Caco-2 (cell line): ENCODE data around the gene SP6. TPM values are rescaled to one million over a fixed set of nuclear protein-coding genes. Genes with fewer than 3 reads are reported as not detected.

Experiments
- BruUV-seq: library from RNA; stranded (reverse); fragments of 400-500 nt; replicated peaks from 2 replicates; lab custom pipeline; 2021; lab: Mats Ljungman, UMichigan
- CTCF ChIA-PET: fragments of 300-600 bp; sonication (Branson Sonifier 250); formaldehyde crosslinking; loops from one replicate; lab custom pipeline; 2022; ENCODE audit warnings: antibody characterized with exemption; lab: Charles Lee
- POLR2A ChIA-PET: fragments of 300-600 bp; sonication (Branson Sonifier 250); formaldehyde crosslinking; loops from one replicate; lab custom pipeline; 2022; ENCODE audit warnings: antibody characterized with exemption; lab: Charles Lee
- DNase-seq, 2 experiments: peaks; one replicate each; pipeline versions ENCODE4 v3.0.0 to v3.0.0-alpha.2; 2020 to 2022
- H3K27me3 ChIP-seq: replicated peaks from 2 replicates; pipeline ENCODE4 v1.6.0; 2011; ENCODE audit warnings: low read length; ENCODE audit not compliant: control insufficient read depth, insufficient read depth
- H3K36me3 ChIP-seq: 2 replicates; pipeline ENCODE4 v1.5.1; 2011; ENCODE audit warnings: low read length; ENCODE audit not compliant: control insufficient read depth, insufficient read depth
- H3K4me1 ChIP-seq: fragments of 250-450 bp; sonication (Bioruptor Pico); 2 replicates; pipeline ENCODE4 v1.5.1; 2020; ENCODE audit warnings: mild to moderate bottlenecking
- H3K4me3 ChIP-seq: 2 replicates; pipeline ENCODE4 v1.5.1; 2011; ENCODE audit warnings: low read depth, mild to moderate bottlenecking, control low read depth, low read length
- H3K9me3 ChIP-seq: fragments of 250-450 bp; sonication (Bioruptor Pico); 2 replicates; pipeline ENCODE4 v1.5.1; 2020; ENCODE audit warnings: mild to moderate bottlenecking, moderate library complexity
- H3K27ac Mint-ChIP-seq: one replicate; pipeline ENCODE4 v1.8.0; 2022; ENCODE audit warnings: mixed read lengths; ENCODE audit not compliant: unreplicated experiment
- H3K27me3 Mint-ChIP-seq: one replicate; pipeline ENCODE4 v1.8.0; 2022; ENCODE audit warnings: mixed read lengths; ENCODE audit not compliant: insufficient read depth, unreplicated experiment
- H3K36me3 Mint-ChIP-seq: one replicate; pipeline ENCODE4 v1.8.0; 2022; ENCODE audit warnings: mild to moderate bottlenecking, mixed read lengths; ENCODE audit not compliant: insufficient read depth, unreplicated experiment
- H3K4me1 Mint-ChIP-seq: one replicate; pipeline ENCODE4 v1.8.0; 2022; ENCODE audit warnings: low read depth, mixed read lengths; ENCODE audit not compliant: unreplicated experiment
- H3K4me3 Mint-ChIP-seq: one replicate; pipeline ENCODE4 v1.8.0; 2022; ENCODE audit warnings: mild to moderate bottlenecking, moderate library complexity, mixed read lengths; ENCODE audit not compliant: unreplicated experiment
- H3K9me3 Mint-ChIP-seq: one replicate; pipeline ENCODE4 v1.8.0; 2022; ENCODE audit warnings: mixed read lengths; ENCODE audit not compliant: unreplicated experiment
- CTCF ChIP-seq, 2 experiments: fragments of 200-600 bp in 1 of 2; IDR thresholded peaks; 1 replicate in 1 of 2; 2 replicates in 1 of 2; pipeline versions ENCODE4 v1.5.1 to v1.8.0; 2011 to 2022; ENCODE audit warnings: antibody characterized with exemption in 1 of 2, control low read depth in 1 of 2, inconsistent platforms in 1 of 2, low read depth in 1 of 2, low read length in 1 of 2, mild to moderate bottlenecking in 1 of 2, moderate library complexity in 1 of 2; ENCODE audit not compliant: insufficient read depth in 1 of 2, severe bottlenecking in 1 of 2, unreplicated experiment in 1 of 2
- intact Hi-C: fragments of 100-400 bp; cut with micrococcal nuclease; formaldehyde crosslinking; loops from one replicate; pipeline ENCODE4 v1.10.0; 2022; ENCODE audit not compliant: unreplicated experiment
- total RNA-seq: library from RNA; stranded (reverse); gene quantifications from 2 replicates; pipeline ENCODE4 v1.2.3, GENCODE V29; 2022

The SP6 gene
- total RNA-seq, 1 experiment from 2014 or later = 25.0 TPM

- no peaks in the 10 kb centered on the region for H3K36me3 Mint-ChIP-seq
- ChIA-PET CTCF (interaction anchor here (0.7 to 1.5 kb wide), 5 partner anchors 9 to 137 kb away, joined by 3 to 9 read pairs (median 4); no protein-coding TSS in a partner anchor), POLR2A (no interaction called here)
- H3K9me3 Mint-ChIP-seq = no peaks in the 10 kb centered on the region
- Histone ChIP-seq H3K9me3 (no peaks in the 10 kb centered on the region), H3K4me3 (no peak overlapping the region), H3K4me1 (no peaks in the 10 kb centered on the region), H3K27me3 (no peaks in the 10 kb centered on the region), H3K36me3 (no peaks in the 10 kb centered on the region)
- TF ChIP-seq CTCF (IDR thresholded peaks at IDR 0.05; ENCODE audit: insufficient read depth in 1 of 2, low read depth in 1 of 2, low read length in 1 of 2, severe bottlenecking in 1 of 2, unreplicated experiment in 1 of 2) = no peak
- no peak overlapping the region for H3K27ac Mint-ChIP-seq
- peaks cover 3% of the 10 kb centered on the region for H3K27me3 Mint-ChIP-seq
- intact Hi-C loops = loop anchor here (5.0 kb wide), 1 partner anchor 138 kb away; no protein-coding TSS in a partner anchor
- no TSS peak for BruUV-seq
- no peaks in the 10 kb centered on the region for H3K4me1 Mint-ChIP-seq
- no peak overlapping the region for H3K4me3 Mint-ChIP-seq
- peak in 1 of 2 experiments; percentile 40 for DNase-seq
These were observed 50.3 kb downstream of the SP6 start for GRCh38 chr17:47800686-47801085.

GRCh38 chr17:47797797-47798196, 53.2 kb downstream of the SP6 start:
- POLR2A ChIA-PET = no interaction called here
- Histone ChIP-seq H3K9me3 (no peaks in the 10 kb centered on the region), H3K4me1 (no peaks in the 10 kb centered on the region), H3K36me3 (no peaks in the 10 kb centered on the region), H3K27me3 (no peaks in the 10 kb centered on the region), H3K4me3 (no peak overlapping the region)
- CTCF ChIA-PET = interaction anchor here (0.5 to 0.9 kb wide), 3 partner anchors 16 to 104 kb away, joined by 3 to 5 read pairs (median 3); partner anchors contain the start of gene TBKBP1
- Mint-ChIP-seq H3K27ac (no peak overlapping the region), H3K36me3 (no peaks in the 10 kb centered on the region), H3K27me3 (peaks cover 19% of the 10 kb centered on the region), H3K9me3 (no peaks in the 10 kb centered on the region), H3K4me3 (no peak overlapping the region), H3K4me1 (no peaks in the 10 kb centered on the region)
- intact Hi-C loops = no loop called here
- no TSS peak for BruUV-seq
- DNase-seq = peak; percentile 32 to 63
- no peak for TF ChIP-seq CTCF (IDR thresholded peaks at IDR 0.05; ENCODE audit: insufficient read depth in 1 of 2, low read depth in 1 of 2, low read length in 1 of 2, severe bottlenecking in 1 of 2, unreplicated experiment in 1 of 2)

Other genes starting within 250 kb of the SP6 start
- gene KPNB1, start 201.2 kb downstream of the SP6 start, total RNA-seq = 967 and 1,072 TPM in 2 replicates
- gene TBKBP1, start 157.0 kb downstream of the SP6 start, total RNA-seq = 27.4 and 30.4 TPM in 2 replicates
- gene TBX21, start 117.9 kb downstream of the SP6 start, total RNA-seq = not detected in 2 replicates
- gene OSBPL7, start 29.4 kb downstream of the SP6 start, total RNA-seq = 46.8 and 48.3 TPM in 2 replicates
- gene MRPL10, start 19.6 kb downstream of the SP6 start, total RNA-seq = 159 and 162 TPM in 2 replicates
- 1.4 and 2.3 TPM in 2 replicates for gene LRRC46, start 19.5 kb downstream of the SP6 start, total RNA-seq
- 73.6 and 80.8 TPM in 2 replicates for gene SCRN2, start 9.9 kb downstream of the SP6 start, total RNA-seq
- 24.8 and 25.2 TPM in 2 replicates for gene SP2, start 45.1 kb upstream of the SP6 start, total RNA-seq
- 110 and 118 TPM in 2 replicates for gene PNPO, start 90.4 kb upstream of the SP6 start, total RNA-seq
- gene PRR15L, start 106.7 kb upstream of the SP6 start, total RNA-seq = 24.3 and 30.5 TPM in 2 replicates
- 425 and 427 TPM in 2 replicates for gene CDK5RAP3, start 120.0 kb upstream of the SP6 start, total RNA-seq
- gene COPZ2, start 186.6 kb upstream of the SP6 start, total RNA-seq = 2.0 and 6.7 TPM in 2 replicates
- 322 and 356 TPM in 2 replicates for gene NFE2L1, start 197.2 kb upstream of the SP6 start, total RNA-seq